HepG2 (cell line): Measurements from ENCODE around the gene RAB3IP. TPM values are rescaled to one million over a fixed set of nuclear protein-coding genes. Genes with fewer than 3 reads are reported as not detected.

ENCODE experiments used
- CEBPZ ChIP-seq: IDR thresholded peaks from 2 replicates; pipeline ENCODE4 v1.6.1; 2012; ENCODE audit warnings: low read length, improper control_type of control experiment
- DZIP1 ChIP-seq: sonication (generic); formaldehyde crosslinking; IDR thresholded peaks from 2 replicates; pipeline ENCODE4 v1.5.0; 2020; ENCODE audit warnings: mild to moderate bottlenecking, missing genetic modification reagents
- ETS1 ChIP-seq: sonication (generic); formaldehyde crosslinking; IDR thresholded peaks from 2 replicates; pipeline ENCODE4 v1.4.0; 2020; ENCODE audit warnings: missing genetic modification reagents
- FOXC1 ChIP-seq: sonication (generic); formaldehyde crosslinking; IDR thresholded peaks from 2 replicates; pipeline ENCODE4 v1.8.0; 2022; ENCODE audit warnings: mild to moderate bottlenecking, missing genetic modification reagents, borderline replicate concordance
- GRHL1 ChIP-seq: sonication (generic); formaldehyde crosslinking; conservative IDR thresholded peaks from 2 replicates; pipeline ENCODE4 v1.8.0; 2022; ENCODE audit warnings: missing genetic modification reagents
- HMG20A ChIP-seq: IDR thresholded peaks from 2 replicates; pipeline ENCODE4 v1.6.1; 2016; ENCODE audit warnings: borderline replicate concordance
- MIER2 ChIP-seq: IDR thresholded peaks from 2 replicates; pipeline ENCODE4 v1.6.1; 2016; ENCODE audit warnings: missing biosample characterization, missing genetic modification reagents
- NCOA1 ChIP-seq: sonication (generic); formaldehyde crosslinking; IDR thresholded peaks from 2 replicates; pipeline ENCODE4 v1.9.0; 2021; ENCODE audit warnings: missing genetic modification reagents
- SNAPC4 ChIP-seq: sonication (generic); formaldehyde crosslinking; IDR thresholded peaks from 2 replicates; pipeline ENCODE4 v1.4.0; 2020; ENCODE audit warnings: mild to moderate bottlenecking, missing genetic modification reagents
- SSRP1 ChIP-seq: IDR thresholded peaks from 2 replicates; pipeline ENCODE4 v1.6.1; 2016; ENCODE audit warnings: control low read depth
- ZNF136 ChIP-seq: sonication (generic); formaldehyde crosslinking; IDR thresholded peaks from 2 replicates; pipeline ENCODE4 v1.8.1; 2022; ENCODE audit warnings: low read depth, mild to moderate bottlenecking, moderate library complexity, missing genetic modification reagents
- polyA plus RNA-seq, 8 experiments: library from polyadenylated mRNA; depleted of rRNA in 3 of 8; stranded (reverse) in 7 of 8; unstranded in 1 of 8; fragments of >200 nt; fragmentation: Illumina TruSeq in 4 of 8; extraction: Trizol in 4 of 8; gene quantifications; 2 replicates each; pipeline versions ENCODE4 v1.2.1 to v1.2.3, GENCODE V29; 2011 to 2016; ENCODE audit warnings: low read depth in 4 of 8, missing spikeins in 1 of 8, mixed read lengths in 1 of 8; ENCODE audit not compliant: insufficient read depth in 1 of 8
- total RNA-seq, 5 experiments: library from RNA; depleted of rRNA; stranded (reverse); fragments of >200 nt; fragmentation: Illumina TruSeq; extraction: Trizol; gene quantifications; 2 replicates each; pipeline ENCODE4 v1.2.3, GENCODE V29; 2016; ENCODE audit warnings: low read depth in 1 of 5

Gene RAB3IP
- total and polyA plus RNA-seq, 2 of the 13 experiments (the other 11 are each of a cell fraction or from before 2014, with no cell fraction given): 33.6 to 41.1 TPM

GRCh38 chr12:69738351-69739286 is at the start of gene RAB3IP (continued):
- TF ChIP-seq SNAPC4 (CRISPR knock-in tag) (no peak), GRHL1 (CRISPR knock-in tag) (no peak), FOXC1 (no peak), NCOA1 (CRISPR knock-in tag) (no peak), ZNF136 (CRISPR knock-in tag) (no peak), CEBPZ (no peak), SSRP1 (CRISPR knock-in tag) (no peak), ETS1 (CRISPR knock-in tag) (no peak), DZIP1 (no peak), HMG20A (CRISPR knock-in tag) (no peak), MIER2 (CRISPR knock-in tag) (no peak)
